ENCODE data around the gene PARD3.

Gene PARD3

GRCh38 chr10:34181553-34182300, 633.4 kb downstream of the PARD3 start:
- DNase-seq (ENCODE audit: low read depth) = no peak

- DNase-seq (ENCODE audit: low read depth) = no peak
Observed at GRCh38 chr10:34180749-34181148, 634.3 kb downstream of the PARD3 start.

- no peak for DNase-seq (ENCODE audit: low read depth)
Observed at GRCh38 chr10:34179280-34179679, 635.8 kb downstream of the PARD3 start.

GRCh38 chr10:34178756-34179155, 636.3 kb downstream of the PARD3 start:
- DNase-seq (ENCODE audit: low read depth) = no peak

GRCh38 chr10:34178196-34178595, 636.9 kb downstream of the PARD3 start:
- DNase-seq (ENCODE audit: low read depth) = no peak

- DNase-seq (ENCODE audit: low read depth) = no peak
Observed at GRCh38 chr10:34177445-34177844, 637.7 kb downstream of the PARD3 start.

GRCh38 chr10:34176351-34176750, 638.7 kb downstream of the PARD3 start:
- no peak for DNase-seq (ENCODE audit: low read depth)

GRCh38 chr10:34175121-34175520, 640.0 kb downstream of the PARD3 start:
- DNase-seq (ENCODE audit: low read depth) = no peak

GRCh38 chr10:34172936-34173533, 642.1 kb downstream of the PARD3 start:
- DNase-seq (ENCODE audit: low read depth) = no peak

- DNase-seq (ENCODE audit: low read depth) = no peak
Observed at GRCh38 chr10:34171957-34172527, 643.1 kb downstream of the PARD3 start.

- DNase-seq (ENCODE audit: low read depth) = no peak
Observed at GRCh38 chr10:34169677-34170076, 645.4 kb downstream of the PARD3 start.

GRCh38 chr10:34169131-34169530, 646.0 kb downstream of the PARD3 start:
- no peak for DNase-seq (ENCODE audit: low read depth)

- DNase-seq (ENCODE audit: low read depth) = no peak
Observed at GRCh38 chr10:34168439-34168838, 646.7 kb downstream of the PARD3 start.

GRCh38 chr10:34166823-34167222, 648.3 kb downstream of the PARD3 start:
- DNase-seq (ENCODE audit: low read depth) = no peak

GRCh38 chr10:34166354-34166753, 648.7 kb downstream of the PARD3 start:
- DNase-seq (ENCODE audit: low read depth) = no peak

GRCh38 chr10:34164029-34164428, 651.1 kb downstream of the PARD3 start:
- DNase-seq (ENCODE audit: low read depth) = no peak

GRCh38 chr10:34163075-34163905, 651.8 kb downstream of the PARD3 start:
- no peak for DNase-seq (ENCODE audit: low read depth)

GRCh38 chr10:34161777-34162370, 653.2 kb downstream of the PARD3 start:
- DNase-seq (ENCODE audit: low read depth) = no peak

- DNase-seq (ENCODE audit: low read depth) = no peak
Observed at GRCh38 chr10:34160595-34160994, 654.5 kb downstream of the PARD3 start.

- DNase-seq (ENCODE audit: low read depth) = no peak
Observed at GRCh38 chr10:34157501-34157900, 657.6 kb downstream of the PARD3 start.

- no peak for DNase-seq (ENCODE audit: low read depth)
Observed at GRCh38 chr10:34156781-34157425, 658.2 kb downstream of the PARD3 start.

GRCh38 chr10:34155812-34156211, 659.3 kb downstream of the PARD3 start:
- DNase-seq (ENCODE audit: low read depth) = no peak
